ENCODE data around the gene PARK7. TPM values are rescaled to one million over a fixed set of nuclear protein-coding genes. Genes with fewer than 3 reads are reported as not detected.
"Not testable (repeated sequence)": the region's sequence is repeated elsewhere in the genome, so short reads cannot be mapped to it uniquely, and the experiment has no call there.

PARK7 gene
- 249 TPM for total RNA-seq

- intact Hi-C loops (cut with DNase I), result no loop called here
- DNase-seq (ENCODE audit: low spot score), result peak; percentile 100
- peak; percentile 98 for ATAC-seq
Measured at GRCh38 chr1:7961216-7962013, at the start of gene PARK7. TSS of gene PARK7 (plus strand) at chr1:7961711. CDS start at chr1:7962786, 1,075 bp downstream.

GRCh38 chr1:7912145-7912544, 49.4 kb upstream of the PARK7 start:
- no peak for ATAC-seq
- no peak for DNase-seq (ENCODE audit: low spot score)
- intact Hi-C loops (cut with DNase I), result no loop called here

- DNase-seq (ENCODE audit: low spot score) (no peak), ATAC-seq (no peak)
- intact Hi-C loops (cut with DNase I), result no loop called here
Measured at GRCh38 chr1:7912743-7913557, 48.6 kb upstream of the PARK7 start.

- ATAC-seq, result no peak
Measured at GRCh38 chr1:7915826-7916500, 45.5 kb upstream of the PARK7 start.

GRCh38 chr1:7916501-7916830, 45.0 kb upstream of the PARK7 start:
- ATAC-seq (no peak), DNase-seq (ENCODE audit: low spot score) (no peak)

More at GRCh38 chr1:7915826-7916500, 45.5 kb upstream of the PARK7 start:
- DNase-seq (ENCODE audit: low spot score), result no peak
- intact Hi-C loops (cut with DNase I), result no loop called here

GRCh38 chr1:7917971-7918370, 43.5 kb upstream of the PARK7 start:
- intact Hi-C loops (cut with DNase I); ATAC-seq: not testable (repeated sequence)

More at GRCh38 chr1:7916501-7916830, 45.0 kb upstream of the PARK7 start:
- intact Hi-C loops (cut with DNase I), result no loop called here

GRCh38 chr1:7919880-7920279, 41.6 kb upstream of the PARK7 start:
- intact Hi-C loops (cut with DNase I), result no loop called here
- ATAC-seq (no peak), DNase-seq (ENCODE audit: low spot score) (no peak)

More at GRCh38 chr1:7917971-7918370, 43.5 kb upstream of the PARK7 start:
- not testable (repeated sequence) for DNase-seq (ENCODE audit: low spot score)

- ATAC-seq, result no peak
- no peak for DNase-seq (ENCODE audit: low spot score)
- intact Hi-C loops (cut with DNase I), result no loop called here
Measured at GRCh38 chr1:7921796-7922195, 39.7 kb upstream of the PARK7 start.

- DNase-seq (ENCODE audit: low spot score), result no peak
- peak; percentile 22 for ATAC-seq
- intact Hi-C loops (cut with DNase I), result no loop called here
Measured at GRCh38 chr1:7922301-7922700, 39.2 kb upstream of the PARK7 start.

GRCh38 chr1:7927061-7927460, 34.5 kb upstream of the PARK7 start:
- DNase-seq (ENCODE audit: low spot score); ATAC-seq; intact Hi-C loops (cut with DNase I): not testable (repeated sequence)

GRCh38 chr1:7928247-7928646, 33.3 kb upstream of the PARK7 start:
- intact Hi-C loops (cut with DNase I), result no loop called here
- no peak for ATAC-seq
- DNase-seq (ENCODE audit: low spot score), result no peak

- ATAC-seq, result no peak
- intact Hi-C loops (cut with DNase I), result no loop called here
- DNase-seq (ENCODE audit: low spot score), result no peak
Measured at GRCh38 chr1:7929637-7930036, 31.9 kb upstream of the PARK7 start.

GRCh38 chr1:7930645-7931445, 30.7 kb upstream of the PARK7 start:
- intact Hi-C loops (cut with DNase I), result no loop called here
- ATAC-seq, result no peak
- no peak for DNase-seq (ENCODE audit: low spot score)

- intact Hi-C loops (cut with DNase I), result no loop called here
- no peak for ATAC-seq
- no peak for DNase-seq (ENCODE audit: low spot score)
Measured at GRCh38 chr1:7931446-7931812, 30.1 kb upstream of the PARK7 start.

- DNase-seq (ENCODE audit: low spot score) (no peak), ATAC-seq (no peak)
- intact Hi-C loops (cut with DNase I), result no loop called here
Measured at GRCh38 chr1:7932524-7933138, 28.9 kb upstream of the PARK7 start.

- no peak for DNase-seq (ENCODE audit: low spot score)
- intact Hi-C loops (cut with DNase I), result no loop called here
- no peak for ATAC-seq
Measured at GRCh38 chr1:7938070-7938469, 23.4 kb upstream of the PARK7 start.

GRCh38 chr1:7940034-7940433, 21.5 kb upstream of the PARK7 start:
- intact Hi-C loops (cut with DNase I), result no loop called here
- DNase-seq (ENCODE audit: low spot score) (no peak), ATAC-seq (no peak)

GRCh38 chr1:7940745-7941436, 20.6 kb upstream of the PARK7 start, which contains the start of gene TNFRSF9:
TSS of gene TNFRSF9 (minus strand) at chr1:7940839. CDS start at chr1:7939994, 845 bp downstream.
- intact Hi-C loops (cut with DNase I), result no loop called here
- DNase-seq (ENCODE audit: low spot score) (no peak), ATAC-seq (no peak)

All from sciatic nerve (tissue), 2 donors.